ENCODE results near the gene BTBD17.

The BTBD17 gene

DNA sequence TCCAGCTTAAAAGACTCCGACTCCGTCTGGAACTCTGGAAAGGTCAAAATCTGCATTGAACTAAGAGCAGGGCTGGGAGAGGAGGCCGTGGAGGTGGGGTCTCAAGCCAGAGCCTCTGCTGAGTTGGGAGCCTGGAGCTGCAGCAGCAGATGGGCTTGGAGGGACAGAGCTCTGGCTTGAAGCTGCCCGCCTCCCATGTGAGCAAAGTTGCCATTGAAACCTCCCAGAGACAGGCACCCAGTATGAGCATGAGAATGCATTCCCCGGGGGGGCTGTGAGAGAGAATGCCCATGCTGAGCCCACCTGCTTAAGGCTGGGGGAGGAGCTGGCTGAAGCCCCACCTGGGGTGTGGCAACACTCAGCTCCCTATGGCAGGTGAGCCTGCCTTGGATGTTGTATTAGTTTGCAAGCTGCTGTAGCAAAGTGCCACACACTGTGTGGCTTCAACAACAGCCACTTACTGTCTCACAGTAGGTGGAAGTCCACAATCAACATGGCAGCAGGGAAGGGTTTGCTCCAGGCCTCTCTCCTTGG is 26.1 kb downstream of the BTBD17 start:
- no peak for DNase-seq (ENCODE audit: low spot score)

DNA sequence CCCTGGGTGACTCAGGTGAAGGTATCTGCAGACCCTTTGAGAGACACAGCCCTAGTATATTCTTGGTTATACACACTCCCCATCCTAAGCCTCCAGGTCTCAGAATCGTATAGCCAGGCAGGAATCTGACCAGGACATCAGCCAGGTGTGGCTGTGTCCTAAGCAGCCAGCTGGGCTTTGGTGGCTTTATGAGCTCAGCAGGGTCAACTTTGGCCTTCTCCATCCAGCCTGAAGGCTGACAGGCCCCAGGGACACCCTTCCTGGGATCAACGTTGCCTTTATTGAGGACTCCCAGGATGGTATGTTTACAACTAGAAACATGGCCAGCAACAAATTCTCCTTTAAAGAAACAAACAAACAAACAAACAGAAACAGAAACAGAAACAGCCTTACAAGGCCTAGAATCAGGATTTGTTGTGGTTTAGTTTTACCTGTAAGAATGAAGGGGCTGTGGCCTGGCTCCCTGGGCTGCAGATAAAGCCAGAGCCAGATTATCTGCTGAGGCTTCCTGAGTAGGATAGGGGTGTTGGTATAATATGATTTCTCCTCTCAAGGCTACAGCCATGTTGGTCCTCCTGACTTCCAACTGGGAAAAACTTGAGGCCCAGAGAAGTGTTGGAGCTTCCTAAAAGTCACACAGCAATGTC is 27.2 kb downstream of the BTBD17 start:
- no peak for DNase-seq (ENCODE audit: low spot score)

DNA sequence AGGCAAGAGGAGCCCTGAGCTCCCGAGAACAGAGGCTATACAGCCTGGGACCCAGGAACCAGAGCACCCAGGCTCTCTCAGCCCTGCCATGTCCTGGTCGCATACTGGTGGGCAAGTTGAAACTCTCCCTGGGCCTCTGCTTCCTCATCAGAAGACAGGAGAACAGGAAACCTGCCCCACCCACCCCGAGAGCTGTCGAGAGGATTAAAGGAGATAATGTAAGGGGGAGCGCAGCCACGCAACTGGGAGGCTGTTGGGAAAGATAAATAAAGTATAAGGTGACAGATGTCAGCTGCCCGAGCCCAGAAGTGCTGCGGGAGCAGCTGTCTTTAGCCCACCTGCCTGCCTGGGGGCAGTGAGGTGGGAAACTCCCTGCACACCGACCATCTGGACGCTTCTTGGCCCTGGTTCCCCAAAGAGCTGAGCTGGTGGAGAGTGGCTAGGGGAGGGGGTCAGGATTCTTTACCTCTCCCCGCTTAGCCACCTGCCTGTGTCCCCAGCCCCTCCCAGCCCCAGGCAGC is 28.8 kb downstream of the BTBD17 start:
- no peak for DNase-seq (ENCODE audit: low spot score)

DNA sequence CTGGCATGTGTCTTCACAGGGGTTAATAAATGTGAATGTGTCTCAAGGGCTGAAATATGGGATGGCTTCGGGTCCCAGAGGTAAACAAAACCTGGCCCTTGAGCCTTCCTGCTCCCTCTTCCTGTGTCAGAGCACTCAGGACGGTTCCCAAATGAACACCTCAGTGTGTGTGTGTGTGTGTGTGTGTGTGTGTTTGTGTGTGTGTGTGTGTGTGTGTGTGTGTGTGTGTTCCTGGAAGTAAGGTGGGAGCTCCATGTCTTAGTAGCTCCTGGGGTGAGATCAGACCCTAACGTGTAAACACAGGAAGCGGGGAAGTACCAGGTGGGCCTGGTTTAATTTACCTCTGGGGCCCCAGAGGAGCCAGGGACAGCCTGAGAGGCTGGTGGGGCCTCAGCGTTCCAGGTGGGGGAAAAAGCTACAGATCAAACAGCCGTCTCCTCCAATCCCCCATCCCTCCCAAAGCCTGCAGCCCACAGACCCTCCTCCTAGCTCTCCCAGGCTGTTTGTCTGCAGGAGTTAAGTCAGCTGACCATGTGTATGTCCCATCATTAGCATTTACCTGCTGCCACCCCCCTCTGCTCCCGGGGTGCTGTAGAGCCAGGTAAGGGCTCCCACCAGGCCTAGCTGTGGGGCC is 29.5 kb downstream of the BTBD17 start:
- no peak for DNase-seq (ENCODE audit: low spot score)

DNA sequence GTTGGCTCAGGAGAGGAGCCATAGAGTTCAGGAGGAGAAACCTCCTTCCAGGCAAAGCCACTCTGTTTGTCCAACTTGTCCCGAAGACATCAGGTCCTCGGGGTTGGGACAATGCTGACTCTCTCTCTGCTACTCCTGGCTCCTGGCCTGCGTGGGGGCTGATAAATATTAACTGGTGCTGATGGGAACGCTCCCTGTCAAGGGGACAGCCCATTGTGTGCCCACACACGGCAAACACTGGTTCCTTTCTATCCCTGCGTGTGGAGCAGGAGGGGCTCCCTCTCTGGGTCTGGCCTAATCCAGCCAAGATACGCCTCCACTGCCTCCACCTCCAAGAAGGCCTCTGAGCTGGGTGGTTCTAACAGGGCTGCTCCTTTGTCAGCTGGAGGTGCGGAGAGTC is 31.2 kb downstream of the BTBD17 start:
- DNase-seq (ENCODE audit: low spot score) = no peak

DNA sequence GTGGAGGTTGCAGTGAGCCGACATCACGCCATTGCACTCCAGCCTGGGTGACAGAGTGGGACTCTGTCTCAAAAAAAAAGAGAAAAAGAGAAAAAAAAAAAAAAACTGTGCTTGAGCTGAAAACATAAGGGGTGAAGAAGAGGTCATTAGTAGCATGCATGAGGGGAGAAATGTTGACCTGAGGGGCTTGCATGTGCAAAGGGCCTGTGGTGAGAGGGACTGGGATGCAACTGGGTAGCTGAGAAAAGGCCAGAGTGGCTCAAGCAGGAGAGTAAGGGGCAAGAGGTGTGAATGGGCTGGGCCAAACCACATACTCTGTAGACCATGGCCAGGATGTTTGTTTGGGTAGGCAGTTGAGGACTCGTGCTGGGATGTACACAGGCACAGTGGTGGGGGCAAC is 32.3 kb downstream of the BTBD17 start:
- DNase-seq (ENCODE audit: low spot score) = no peak

DNA sequence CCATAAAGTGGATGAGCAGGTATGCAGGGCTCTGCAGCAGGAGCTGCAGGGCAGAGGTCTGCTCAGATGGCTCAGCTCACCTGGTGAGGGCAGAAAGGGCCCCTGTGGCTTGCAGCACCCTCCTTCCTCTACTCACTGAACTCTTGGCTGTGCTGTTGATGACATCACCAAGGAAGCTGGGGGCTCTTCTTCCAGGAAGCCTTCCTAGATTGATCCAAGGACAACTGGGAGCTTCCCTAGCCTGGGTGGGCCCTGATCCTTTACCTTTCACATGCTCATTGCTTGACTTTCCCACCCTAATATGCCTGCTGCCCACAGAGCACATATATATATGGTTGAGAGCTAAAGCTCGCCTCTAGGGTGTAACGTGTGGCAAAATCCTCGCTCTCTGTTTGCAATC is 33.2 kb downstream of the BTBD17 start:
- no peak for DNase-seq (ENCODE audit: low spot score)

DNA sequence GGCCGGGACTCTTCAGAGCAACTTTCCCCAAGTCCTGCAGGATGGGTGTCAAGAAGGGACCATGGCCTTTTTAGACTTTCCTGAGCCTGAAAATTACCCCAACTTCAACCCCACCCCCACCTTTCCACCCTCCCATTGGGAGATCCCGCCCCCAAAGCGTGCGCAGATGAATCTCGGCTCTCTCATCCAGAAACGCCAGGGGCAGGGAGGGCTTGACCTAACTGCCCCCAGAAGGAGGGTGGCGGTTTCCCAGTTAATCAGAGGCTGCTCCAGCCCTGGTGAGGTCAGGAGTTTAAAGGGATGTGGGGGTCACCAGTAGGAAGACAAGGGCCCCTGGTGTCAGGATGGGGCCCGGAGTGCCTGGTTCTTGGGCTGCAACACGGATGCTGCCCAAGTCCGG is 35.2 kb downstream of the BTBD17 start:
- DNase-seq (ENCODE audit: low spot score) = no peak

DNA sequence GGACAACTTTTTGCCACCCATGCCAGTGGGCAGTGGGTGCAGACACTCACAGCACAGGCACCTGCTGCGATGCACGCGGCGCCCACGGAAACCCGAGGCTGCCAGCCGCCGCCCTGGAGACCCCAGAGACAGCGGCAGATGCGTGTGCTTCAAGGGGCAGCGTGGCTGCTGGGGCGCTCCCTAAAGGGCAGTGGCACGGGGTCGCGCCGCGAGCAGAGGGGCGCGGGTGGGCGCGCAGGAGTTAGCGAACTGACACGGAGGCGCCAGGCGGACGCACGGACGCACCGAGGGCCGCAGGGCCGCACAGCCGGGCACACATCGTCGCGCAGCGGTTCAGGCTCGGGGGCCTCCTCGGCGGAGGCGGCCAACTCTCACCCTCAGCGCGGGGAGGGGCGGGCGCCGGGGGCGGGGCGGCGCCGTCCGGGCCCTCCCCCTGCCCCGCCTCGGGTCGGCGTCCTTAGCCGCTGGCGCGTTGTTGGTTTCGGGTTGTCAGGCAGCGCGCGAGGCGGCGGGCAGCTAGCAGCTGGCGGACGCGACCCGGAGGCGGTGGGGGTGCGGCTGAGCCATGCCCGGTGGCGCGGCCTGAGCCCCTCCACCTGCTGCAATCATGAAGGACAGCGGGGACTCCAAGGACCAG is 35.8 kb downstream of the BTBD17 start, which contains the start of gene KIF19:
TSS of gene KIF19 (plus strand) at position 484 of the 637 bp plus-strand sequence. CDS start at position 608, 124 bp downstream.
- DNase-seq (ENCODE audit: low spot score) = no peak

DNA sequence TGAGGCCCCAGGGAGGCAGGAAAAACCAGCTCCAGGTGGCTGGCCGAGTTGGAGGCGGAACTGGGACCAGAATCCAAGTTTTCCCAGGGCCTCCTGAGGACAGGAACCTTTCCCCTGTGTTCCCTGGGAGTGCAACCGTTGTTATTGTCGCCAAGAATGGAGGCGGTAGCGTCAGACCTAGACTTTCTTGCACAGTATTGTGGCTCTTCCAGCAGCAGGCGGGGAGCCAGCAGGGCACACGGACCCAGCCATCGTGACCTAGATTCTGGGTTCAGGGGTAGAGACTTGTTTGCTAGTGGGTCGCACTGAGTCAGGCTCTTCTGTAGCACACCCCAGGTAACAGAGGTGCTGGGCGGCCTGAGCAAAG is 36.3 kb downstream of the BTBD17 start:
- no peak for DNase-seq (ENCODE audit: low spot score)

DNA sequence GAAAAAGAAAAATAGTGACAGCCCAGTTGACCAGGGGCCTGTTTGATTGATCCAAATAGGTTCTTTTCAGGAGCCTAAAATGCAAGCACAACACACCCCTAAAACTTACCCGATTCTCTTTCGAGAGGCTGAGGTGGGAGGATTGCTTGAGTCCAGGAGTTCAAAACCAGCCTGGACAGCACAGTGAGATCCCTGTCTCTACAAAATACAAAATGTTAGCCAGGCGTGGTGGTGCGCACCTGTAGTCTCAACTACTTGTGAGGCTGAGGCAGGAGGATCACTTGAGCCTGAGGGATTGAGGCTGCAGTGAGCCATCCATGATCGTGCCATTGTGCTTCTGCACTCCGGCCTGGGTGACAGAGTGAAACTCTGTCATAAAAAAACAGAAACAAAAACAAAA is 37.1 kb downstream of the BTBD17 start:
- DNase-seq (ENCODE audit: low spot score) = no peak

DNA sequence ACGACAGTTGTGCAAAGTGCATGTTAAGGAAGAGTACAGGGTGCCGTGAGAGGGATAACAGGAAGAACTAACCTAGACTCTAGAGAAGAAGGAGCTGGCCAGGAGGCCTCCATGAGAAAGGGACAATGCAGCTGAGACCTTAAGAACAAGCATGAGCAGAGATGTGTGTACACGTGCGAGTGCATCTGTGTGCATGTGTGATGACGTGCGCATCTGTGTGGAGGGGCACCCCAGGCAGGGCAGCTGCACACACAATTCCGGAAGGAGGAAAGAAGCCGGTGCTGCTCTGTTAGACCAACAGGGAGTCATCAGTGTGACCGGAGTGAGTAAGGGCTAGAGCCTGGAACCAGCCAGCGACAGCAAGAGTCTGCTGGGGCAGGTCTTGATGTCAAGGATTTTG is 43.3 kb downstream of the BTBD17 start:
- DNase-seq (ENCODE audit: low spot score) = no peak

DNA sequence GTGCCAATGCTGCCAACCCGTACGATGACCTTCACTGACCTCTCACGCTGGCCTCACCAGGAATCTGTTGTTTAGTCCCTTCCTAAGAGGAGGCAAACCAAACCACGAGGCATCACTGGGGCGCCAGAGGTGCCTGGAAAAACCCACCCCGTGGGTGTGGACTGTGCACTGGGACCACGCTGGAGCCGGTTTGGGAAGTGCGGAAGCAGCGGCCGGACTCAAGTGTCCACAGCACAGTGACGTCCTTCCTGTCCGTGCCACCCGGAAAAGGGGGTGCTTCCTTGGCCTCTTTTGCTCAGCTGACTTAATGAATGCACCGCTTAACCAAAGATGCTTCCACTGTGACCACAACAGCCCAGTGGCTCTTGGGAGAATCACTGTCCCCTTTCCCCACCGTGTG is 44.6 kb downstream of the BTBD17 start:
- DNase-seq (ENCODE audit: low spot score) = no peak

DNA sequence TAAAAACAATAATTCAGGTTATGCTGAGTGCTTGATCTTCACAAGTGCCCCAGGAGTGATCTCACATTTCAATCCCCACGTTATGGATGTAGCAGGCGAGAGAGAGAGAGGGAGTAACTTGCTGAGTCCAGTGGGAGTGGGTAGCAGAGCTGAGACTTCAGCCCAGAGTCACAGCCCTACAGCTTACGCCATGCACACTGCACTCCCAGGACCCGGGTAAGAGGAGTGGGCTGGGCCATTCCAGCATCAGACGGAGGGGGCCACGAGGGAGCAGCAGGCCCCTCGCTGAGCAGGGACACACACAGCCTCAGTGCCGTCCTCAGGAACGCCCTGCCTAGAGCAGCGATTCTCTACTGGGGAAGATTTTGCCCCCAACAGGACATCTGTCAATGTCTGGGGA is 45.4 kb downstream of the BTBD17 start:
- no peak for DNase-seq (ENCODE audit: low spot score)

DNA sequence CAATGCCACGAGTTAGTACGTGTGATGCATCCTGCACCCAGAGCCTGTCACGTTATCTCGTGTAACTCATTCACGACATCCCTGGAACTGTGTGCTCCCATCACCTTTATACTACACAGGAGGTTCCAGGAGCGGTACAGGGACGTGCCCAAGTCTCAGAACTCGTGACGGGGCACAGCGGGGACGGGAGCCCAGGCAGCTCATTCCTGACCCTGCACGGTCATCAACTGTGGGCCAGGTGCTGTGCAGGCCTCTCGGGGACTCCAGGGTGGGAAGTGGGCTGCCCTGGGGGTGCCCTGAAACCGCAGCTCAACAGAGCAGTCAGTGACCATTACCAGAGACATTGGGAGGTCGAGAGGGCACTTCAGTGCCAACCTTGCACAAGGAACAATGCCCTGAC is 46.8 kb downstream of the BTBD17 start:
- DNase-seq (ENCODE audit: low spot score) = no peak

DNA sequence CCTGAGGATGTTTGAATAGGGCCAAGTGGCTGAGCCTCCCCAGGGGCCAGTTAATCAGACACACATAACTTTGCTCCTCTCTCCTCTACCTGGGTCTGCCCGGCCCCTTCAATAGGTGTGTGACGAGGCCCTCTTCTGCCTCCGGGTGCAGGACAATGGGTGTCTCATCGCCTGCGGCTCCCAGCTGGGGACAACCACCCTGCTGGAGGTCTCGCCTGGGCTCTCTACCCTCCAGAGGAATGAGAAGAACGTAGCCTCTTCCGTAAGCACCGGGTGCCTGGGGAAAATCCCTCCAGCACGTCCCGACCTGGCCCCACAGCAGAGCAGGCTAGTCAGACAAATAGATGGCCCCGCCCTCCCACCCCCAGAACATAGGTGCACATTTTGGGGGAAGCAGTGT is 51.8 kb downstream of the BTBD17 start:
- no peak for DNase-seq (ENCODE audit: low spot score)

DNA sequence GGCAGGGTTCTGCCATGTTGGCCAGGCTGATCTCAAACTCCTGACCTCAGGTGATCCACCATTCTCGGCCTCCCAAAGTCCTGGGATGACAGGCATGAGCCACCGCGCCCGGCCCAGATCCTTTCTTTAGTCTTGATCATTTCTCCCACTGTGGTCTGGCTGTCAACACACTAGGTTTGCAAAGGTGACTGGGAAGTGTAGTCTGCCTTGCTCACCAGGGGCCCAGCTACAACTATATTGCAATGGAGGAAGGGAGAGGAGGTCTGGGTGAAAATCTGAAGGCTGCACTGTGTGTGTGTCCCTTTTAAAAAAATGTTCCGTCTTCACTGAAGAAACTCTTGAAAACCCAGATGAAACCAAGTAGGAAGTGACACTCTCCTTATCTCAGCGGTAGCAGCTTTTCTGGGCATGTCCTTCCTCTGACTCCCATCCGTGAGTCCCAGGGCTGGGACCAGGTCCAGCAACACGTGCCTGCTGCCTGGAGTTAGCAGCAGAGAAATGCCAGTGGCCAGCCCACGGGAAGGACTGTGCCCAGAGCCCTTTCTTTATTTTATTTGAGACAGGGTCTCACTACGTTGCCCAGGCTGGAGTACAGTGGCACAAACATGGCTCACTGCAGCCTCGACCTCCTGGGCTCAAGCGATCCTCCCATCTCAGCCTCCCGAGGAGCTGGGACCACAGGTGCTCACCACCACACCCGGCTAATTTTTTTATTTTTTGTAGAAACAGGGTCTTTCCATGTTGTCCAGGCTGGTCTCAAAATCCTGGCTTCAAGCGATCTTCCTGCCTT is 53.5 kb downstream of the BTBD17 start:
- no peak for DNase-seq (ENCODE audit: low spot score)
